HG03064 (cell line): Measurements from ENCODE around the gene BCLAF3.

Source experiments
- ATAC-seq: cut with Tn5 transposase; IDR thresholded peaks from one replicate; pipeline ENCODE4 v1.9.1; 2021; ENCODE audit warnings: low read depth; ENCODE audit not compliant: unreplicated experiment

The BCLAF3 gene

GRCh38 chrX:19990556-19991349, at the start of gene BCLAF3:
Gene BCLAF3, minus strand, starts transcription at chrX:19991061. Its CDS starts 20,797 bp downstream, at chrX:19970264.
- ATAC-seq = peak; percentile 93

- no peak for ATAC-seq
These were observed 48.1 kb upstream of the BCLAF3 start for GRCh38 chrX:20038966-20039365.

DNA sequence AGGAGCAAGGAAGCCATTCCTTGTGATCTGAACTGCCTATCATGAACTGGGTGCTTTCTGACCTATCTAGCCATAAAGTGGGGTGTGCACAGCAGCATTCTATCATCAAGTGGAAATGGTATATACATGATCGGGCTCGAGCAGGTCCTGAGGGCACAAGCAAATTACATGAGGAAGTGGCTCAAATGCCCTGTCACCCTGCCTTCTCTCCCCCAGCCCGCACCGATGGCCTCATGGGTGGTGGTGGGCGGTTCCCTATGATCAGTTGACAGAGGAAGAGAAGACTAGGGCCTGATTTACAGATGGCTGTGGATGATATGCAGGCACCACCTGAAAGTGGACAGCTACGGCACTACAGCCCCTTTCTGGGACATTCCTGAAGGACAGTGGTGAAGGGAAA, 46.3 kb upstream of the BCLAF3 start:
- ATAC-seq = no peak

DNA sequence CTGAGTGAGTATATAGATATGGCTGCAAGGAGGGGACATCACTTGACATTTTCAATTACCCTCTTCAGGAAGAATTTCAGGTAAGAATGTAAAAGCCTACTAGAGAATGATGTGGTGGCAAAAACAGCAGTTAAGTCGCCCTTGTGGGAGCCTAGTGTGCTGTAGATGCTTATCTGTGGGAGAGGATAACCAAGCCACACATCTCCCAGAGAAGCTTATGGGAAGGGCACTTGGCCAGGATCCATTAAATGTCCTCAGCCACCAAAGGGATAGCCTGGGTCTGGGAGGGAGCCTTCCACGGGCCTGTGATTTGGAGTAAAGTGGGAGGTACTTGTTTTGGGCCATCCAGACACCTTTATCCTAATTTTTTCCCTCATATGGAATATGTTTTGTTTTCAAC, 41.3 kb upstream of the BCLAF3 start:
- no peak for ATAC-seq

DNA sequence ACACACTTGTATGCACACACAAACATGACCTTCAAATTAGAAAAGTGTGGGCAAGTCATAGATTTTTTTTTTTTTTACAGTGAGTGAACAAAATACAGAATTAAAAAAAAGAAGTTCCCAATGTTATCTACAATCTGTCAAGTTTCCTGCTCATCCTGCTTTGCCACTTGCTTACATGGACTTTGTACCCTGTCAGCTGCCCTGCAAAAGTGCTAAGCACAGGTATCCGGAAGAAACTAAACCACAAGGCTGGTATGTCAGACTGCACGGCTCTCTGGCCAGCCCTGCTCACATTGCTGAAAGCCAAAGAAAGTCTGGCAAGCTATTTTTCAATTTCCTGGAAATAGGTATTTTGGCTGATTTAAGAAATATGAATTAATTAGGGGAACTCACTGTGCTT, 38.9 kb upstream of the BCLAF3 start:
- ATAC-seq = no peak

DNA sequence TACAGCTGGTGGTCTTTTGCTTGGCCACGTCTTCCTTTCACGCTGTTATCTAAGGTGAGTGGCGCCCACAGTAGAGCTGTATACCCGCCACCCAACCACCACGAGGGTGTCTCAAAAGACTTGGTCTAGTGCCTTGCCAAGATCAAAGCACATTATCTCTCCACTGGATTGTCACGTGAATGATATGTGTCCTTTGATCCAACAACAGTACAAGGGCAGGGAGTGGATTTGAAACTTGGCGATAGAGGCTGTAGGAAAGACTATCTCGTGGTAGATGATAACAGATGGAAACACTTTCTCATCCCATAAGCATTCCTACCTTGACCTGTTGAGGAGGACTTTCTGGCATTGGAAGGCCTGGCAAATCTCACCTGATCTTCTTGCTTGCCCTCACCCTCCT, 37.7 kb upstream of the BCLAF3 start:
- ATAC-seq = no peak

GRCh38 chrX:20026278-20026677, 35.4 kb upstream of the BCLAF3 start:
- ATAC-seq = no peak

DNA sequence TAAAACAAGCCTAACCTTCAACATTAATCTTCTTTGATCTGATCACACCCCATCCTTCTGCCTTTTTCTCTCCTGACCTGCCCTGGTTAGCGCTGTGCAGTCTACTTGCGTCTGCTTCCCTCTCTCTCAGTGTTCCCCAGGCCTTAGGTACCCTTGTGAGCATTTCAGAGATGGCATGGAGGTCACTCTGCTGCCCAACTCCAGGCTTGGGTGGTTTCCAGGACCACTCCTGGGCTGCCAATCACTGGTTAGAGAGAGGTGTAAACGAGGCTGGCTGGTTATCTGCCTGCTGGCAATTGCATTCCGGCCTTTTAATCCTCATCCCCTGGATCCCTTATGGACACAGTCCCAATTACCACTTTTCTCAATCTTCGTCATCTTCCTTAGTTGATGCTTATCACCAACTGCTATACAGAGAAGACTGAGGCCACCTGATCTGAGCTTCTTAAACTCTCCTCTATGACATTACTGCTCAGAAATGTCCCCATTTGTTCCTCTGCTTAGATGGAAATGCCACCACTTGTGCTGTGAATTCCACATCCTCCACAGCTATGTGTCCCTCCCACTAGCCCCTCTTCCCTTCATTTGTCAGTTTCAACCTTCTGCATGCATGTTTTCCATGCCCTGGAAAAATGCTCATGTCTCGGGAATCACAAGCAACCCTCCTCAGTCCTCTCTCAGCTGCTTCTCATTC, 29.0 kb upstream of the BCLAF3 start:
- no peak for ATAC-seq

DNA sequence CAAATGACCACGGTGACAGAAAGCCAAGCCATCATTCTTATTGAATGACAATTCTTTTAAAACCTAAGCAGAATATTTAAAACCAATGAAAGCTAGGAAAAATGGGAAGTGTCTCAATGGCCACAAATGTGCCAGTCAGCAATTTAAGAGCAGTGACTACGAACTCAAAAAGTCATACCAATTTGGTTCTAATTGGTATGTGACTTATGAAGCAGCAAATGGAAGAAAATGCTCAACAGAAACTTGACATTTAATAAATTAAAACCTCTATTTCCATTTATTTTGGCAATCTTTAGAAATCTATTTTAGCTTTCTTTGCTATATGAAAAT, 25.7 kb upstream of the BCLAF3 start:
- ATAC-seq = no peak

DNA sequence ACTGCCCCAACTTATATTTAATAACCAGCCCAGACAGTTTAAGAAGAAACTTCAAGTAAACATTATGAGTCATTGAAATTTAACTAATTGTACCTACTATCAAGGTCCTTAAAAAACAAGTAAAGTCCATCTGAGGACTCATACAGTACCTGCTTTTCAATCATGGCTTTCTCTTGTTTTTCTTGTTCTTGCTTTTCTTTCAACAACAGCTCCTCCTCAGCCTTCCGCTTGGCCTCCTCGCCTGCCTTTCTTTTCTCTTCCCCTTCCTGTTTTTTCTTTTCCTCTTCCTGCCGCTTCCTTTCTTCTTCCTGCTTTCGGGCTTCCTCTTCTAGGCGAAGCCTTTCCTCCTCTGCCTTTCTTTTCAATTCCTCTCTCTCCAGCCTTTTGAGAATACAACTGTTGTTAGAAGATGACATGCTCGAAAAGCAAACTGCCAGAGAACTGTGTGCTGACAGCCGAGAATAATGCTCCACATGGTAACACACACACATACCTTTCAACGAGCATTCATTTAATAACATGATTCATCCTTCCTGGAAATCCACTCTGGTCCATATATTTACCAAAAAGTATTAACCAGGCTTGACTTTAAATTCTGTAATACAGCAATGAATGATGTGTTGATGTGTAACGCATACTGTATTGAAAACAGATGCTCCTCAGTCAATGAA, 25.2 kb upstream of the BCLAF3 start:
- ATAC-seq = no peak

DNA sequence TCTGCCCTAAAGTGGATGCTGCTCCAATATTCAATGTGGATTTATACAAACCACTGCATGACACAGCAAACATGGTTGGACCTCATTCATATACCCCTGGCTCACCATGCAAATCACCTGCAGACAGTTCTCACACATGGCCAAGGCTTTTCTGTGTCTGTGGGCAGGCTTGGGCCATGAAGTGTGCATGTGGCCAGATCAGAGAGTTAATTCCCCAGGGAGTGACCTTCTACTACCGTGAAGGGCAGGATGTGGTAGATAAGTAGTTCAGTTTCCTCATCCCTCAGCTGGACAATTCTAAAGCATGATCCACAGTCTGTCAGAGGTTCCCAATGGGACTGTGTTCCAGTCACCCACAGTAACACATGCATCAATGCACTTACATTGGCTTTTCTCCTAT, 24.6 kb upstream of the BCLAF3 start:
- ATAC-seq = no peak

DNA sequence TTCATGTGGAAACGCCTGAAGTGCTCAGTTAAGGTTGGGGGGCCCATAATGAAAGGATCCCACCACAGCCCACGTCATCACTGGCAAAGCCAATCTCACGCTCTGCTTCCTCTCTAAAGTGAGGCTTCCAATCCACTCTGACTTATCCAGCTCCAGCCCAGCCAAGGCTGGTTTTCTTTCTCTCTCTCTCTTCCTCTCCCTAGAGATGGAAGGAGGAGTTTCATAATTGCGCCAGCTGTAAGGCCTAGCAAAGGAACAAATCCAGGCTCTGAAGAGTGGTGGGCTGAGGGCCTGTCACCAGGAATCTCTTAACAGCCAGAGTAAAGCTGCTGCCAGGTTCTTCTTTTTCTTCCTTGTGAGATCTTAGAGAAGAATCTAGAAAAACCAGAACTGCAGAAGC, 20.7 kb upstream of the BCLAF3 start:
- ATAC-seq = no peak

- no peak for ATAC-seq
These were observed 17.2 kb upstream of the BCLAF3 start for GRCh38 chrX:20007962-20008622.

- no peak for ATAC-seq
These were observed 15.0 kb upstream of the BCLAF3 start for GRCh38 chrX:20005883-20006282.

- ATAC-seq = no peak
These were observed 10.7 kb upstream of the BCLAF3 start for GRCh38 chrX:20001588-20001987.

GRCh38 chrX:19991350-19991718, 473 bp upstream of the BCLAF3 start:
- no peak for ATAC-seq

DNA sequence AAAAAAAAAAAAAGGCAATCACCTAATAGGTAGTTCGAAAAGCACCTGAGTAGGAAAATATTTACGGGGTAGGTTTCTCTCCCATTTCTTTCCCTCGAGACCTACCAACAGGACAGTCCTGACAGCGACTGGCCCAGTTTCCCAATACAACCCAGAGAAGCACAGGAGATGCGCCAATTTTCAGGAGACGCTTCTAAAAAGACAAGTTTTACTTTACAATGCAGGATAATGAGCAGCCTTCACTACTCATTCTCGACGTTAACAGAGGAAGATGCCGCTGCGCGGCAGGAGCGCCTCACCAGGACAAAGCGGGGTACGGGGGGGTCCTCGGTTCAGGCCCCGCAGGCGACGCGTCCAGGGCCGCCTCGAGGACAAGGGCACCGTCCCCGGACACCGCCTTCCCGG, 708 bp downstream of the BCLAF3 start:
- peak; percentile 38 for ATAC-seq

GRCh38 chrX:19987856-19988255, 3.0 kb downstream of the BCLAF3 start:
- no peak for ATAC-seq

GRCh38 chrX:19986531-19986930, 4.3 kb downstream of the BCLAF3 start:
- ATAC-seq = no peak

GRCh38 chrX:19981947-19982346, 8.9 kb downstream of the BCLAF3 start:
- ATAC-seq = no peak

DNA sequence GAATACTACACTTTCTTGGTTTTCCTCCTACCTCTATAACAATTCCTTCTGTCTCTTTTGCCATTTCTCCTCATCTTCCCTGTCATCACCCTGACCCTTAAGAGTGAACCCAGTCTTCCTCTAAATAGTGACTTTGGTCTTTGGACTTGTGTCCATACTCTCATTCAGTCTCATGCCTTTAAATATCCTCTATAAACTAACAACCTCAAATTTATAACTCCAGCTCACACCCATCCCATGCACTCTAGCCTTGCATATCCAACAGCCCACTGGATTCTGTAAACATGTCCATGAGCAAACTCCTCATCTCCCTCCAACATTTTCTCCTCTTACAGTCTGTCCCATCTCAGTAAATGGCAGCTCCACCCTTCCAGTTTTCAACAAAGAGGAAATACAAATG, 15.0 kb downstream of the BCLAF3 start:
- ATAC-seq = no peak
